ENCODE measurements around the gene PTH1R.

PTH1R gene

DNA sequence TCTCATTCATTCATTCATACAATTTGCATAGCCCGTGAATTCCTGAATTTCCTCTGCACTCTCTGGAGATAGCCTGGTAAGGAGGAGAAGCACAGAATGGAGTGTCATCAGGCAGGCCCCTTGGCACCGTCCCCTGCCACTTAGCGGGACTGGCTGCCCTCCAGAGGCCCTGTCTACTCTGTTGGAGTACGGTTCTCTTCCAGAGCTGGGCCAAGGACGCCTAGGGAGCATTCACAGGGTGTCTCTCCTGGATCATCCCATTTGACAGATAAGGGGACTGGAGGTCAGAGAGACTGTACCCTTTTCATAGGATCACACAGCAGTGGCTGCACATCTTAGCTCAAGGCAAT is 48.0 kb downstream of the PTH1R start:
- TF ChIP-seq, protein P1, sequence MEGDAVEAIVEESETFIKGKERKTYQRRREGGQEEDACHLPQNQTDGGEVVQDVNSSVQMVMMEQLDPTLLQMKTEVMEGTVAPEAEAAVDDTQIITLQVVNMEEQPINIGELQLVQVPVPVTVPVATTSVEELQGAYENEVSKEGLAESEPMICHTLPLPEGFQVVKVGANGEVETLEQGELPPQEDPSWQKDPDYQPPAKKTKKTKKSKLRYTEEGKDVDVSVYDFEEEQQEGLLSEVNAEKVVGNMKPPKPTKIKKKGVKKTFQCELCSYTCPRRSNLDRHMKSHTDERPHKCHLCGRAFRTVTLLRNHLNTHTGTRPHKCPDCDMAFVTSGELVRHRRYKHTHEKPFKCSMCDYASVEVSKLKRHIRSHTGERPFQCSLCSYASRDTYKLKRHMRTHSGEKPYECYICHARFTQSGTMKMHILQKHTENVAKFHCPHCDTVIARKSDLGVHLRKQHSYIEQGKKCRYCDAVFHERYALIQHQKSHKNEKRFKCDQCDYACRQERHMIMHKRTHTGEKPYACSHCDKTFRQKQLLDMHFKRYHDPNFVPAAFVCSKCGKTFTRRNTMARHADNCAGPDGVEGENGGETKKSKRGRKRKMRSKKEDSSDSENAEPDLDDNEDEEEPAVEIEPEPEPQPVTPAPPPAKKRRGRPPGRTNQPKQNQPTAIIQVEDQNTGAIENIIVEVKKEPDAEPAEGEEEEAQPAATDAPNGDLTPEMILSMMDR (conservative IDR thresholded peaks at IDR 0.05; ENCODE audit: low read depth, low read length), result no peak
- DNase-seq (ENCODE audit: low read depth), result no peak
- no peak overlapping the region for H3K4me3 ChIP-seq (ENCODE audit: low read depth, low read length)

DNA sequence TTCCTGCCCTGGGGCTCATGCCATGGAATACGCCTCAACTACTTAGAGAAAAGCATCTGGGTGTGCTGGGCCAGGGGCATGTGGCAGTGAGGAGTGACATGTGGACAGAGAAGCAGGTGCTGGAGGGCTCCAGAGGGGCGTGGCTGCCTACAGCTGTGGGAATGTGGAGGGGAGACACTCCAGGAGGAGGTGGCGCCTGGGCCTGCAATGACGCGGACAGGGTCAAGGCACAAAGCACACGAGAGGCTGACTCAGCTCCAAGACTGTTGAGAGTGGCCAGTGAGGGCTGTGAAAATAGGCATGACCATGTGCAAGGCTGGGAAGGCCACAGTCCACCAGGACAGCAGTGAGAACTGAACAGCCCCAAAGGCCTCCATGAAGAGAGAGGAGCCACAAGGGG is 48.5 kb downstream of the PTH1R start:
- TF ChIP-seq, protein P1 (conservative IDR thresholded peaks at IDR 0.05; ENCODE audit: low read depth, low read length), result no peak
- peak; percentile 88 for DNase-seq (ENCODE audit: low read depth)
- H3K4me3 ChIP-seq (ENCODE audit: low read depth, low read length), result no peak overlapping the region

DNA sequence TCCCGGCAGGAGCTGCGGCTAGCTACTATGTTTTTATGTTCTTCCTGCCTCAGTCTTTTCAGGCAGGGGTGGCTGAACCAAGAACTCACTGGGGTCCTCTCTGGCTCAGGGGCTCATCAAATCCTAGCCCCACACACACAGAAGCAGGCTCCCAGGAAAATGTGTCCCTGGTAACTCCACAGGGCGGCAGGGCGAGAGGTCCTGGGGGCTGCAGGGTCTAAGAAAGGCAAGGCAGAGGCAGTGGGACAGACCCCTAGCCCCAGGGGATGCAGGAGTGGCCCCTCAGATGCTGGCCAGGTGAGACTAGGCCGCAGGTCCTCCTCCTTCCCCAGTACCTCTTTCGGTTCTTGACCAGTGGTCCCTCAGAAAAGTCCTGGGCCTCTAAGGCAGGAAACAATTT is 48.9 kb downstream of the PTH1R start:
- TF ChIP-seq, protein P1 (conservative IDR thresholded peaks at IDR 0.05; ENCODE audit: low read depth, low read length), result no peak
- DNase-seq (ENCODE audit: low read depth), result no peak
- H3K4me3 ChIP-seq (ENCODE audit: low read depth, low read length), result no peak overlapping the region

GRCh38 chr3:46926871-46927717 is 49.6 kb downstream of the PTH1R start:
- no peak for DNase-seq (ENCODE audit: low read depth)
- H3K4me3 ChIP-seq (ENCODE audit: low read depth, low read length), result no peak overlapping the region
- TF ChIP-seq, protein P1 (conservative IDR thresholded peaks at IDR 0.05; ENCODE audit: low read depth, low read length), result no peak

DNA sequence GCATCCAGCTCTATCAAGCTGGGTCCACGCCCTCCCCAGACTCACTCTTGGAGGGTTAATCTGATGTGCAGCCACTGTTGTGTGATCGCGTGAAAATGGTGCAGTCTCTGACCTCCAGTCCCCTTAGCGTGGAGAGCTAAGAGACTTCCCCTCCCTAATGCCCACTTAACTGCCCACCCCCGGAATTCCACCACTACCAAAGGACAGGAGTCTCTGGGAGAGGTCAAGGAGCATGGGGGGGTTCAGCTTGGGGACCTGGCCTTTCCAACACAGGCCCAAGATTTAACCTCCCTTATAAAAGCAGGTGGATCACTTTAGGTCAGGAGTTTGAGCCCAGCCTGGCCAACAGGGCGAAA is 50.2 kb downstream of the PTH1R start:
- no peak overlapping the region for H3K4me3 ChIP-seq (ENCODE audit: low read depth, low read length)
- TF ChIP-seq, protein P1 (conservative IDR thresholded peaks at IDR 0.05; ENCODE audit: low read depth, low read length), result no peak
- no peak for DNase-seq (ENCODE audit: low read depth)

DNA sequence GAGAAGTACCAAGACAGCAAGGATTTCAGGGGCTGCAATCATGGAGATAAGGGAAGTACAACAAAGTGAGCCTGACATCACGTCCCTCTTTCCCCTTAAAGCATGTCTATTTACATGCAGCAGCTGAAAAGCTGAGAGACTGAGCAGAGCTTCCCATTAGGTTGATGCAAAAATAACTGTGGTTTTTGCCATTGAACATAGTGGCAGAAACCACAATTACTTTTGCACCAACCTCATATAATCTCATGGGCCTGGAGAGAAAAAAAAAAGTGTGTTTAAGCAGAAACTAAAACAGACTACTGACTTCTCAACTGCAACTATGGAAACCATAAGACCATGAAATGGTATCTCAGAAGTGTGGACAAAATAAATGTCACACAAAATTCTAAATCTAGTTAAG is 50.8 kb downstream of the PTH1R start:
- TF ChIP-seq, protein P1 (conservative IDR thresholded peaks at IDR 0.05; ENCODE audit: low read depth, low read length), result no peak
- H3K4me3 ChIP-seq (ENCODE audit: low read depth, low read length), result no peak overlapping the region
- no peak for DNase-seq (ENCODE audit: low read depth)

GRCh38 chr3:46929324-46929723 is 51.8 kb downstream of the PTH1R start:
- TF ChIP-seq, protein P1 (conservative IDR thresholded peaks at IDR 0.05; ENCODE audit: low read depth, low read length), result no peak
- no peak overlapping the region for H3K4me3 ChIP-seq (ENCODE audit: low read depth, low read length)
- DNase-seq (ENCODE audit: low read depth), result no peak

Measured in choroid plexus epithelial cell (primary cell).